ENCODE measurements around the gene SLC9A8. TPM values are rescaled to one million over a fixed set of nuclear protein-coding genes. Genes with fewer than 3 reads are reported as not detected.
"Not testable (repeated sequence)": the region's sequence is repeated elsewhere in the genome, so short reads cannot be mapped to it uniquely, and the experiment has no call there.

SLC9A8 gene
- total and polyA plus RNA-seq, 4 experiments from 2014 or later, result 3.4 to 25.6 (median 16.9) TPM

- Mint-ChIP-seq H3K27ac (no peak overlapping the region), H3K4me1 (peaks cover 0 to 4% (median 2%) of the 10 kb centered on the region in 4 donors), H3K27me3 (no peaks in the 10 kb centered on the region), H3K9me3 (no peaks in the 10 kb centered on the region), H3K4me3 (no peak overlapping the region), H3K36me3 (peaks cover 37 to 71% of the 10 kb centered on the region in 2 donors)
- intact Hi-C loops (cut with micrococcal nuclease), result no loop called here
- no peak for DNase-seq
- Histone ChIP-seq H3K4me1 (ENCODE audit: insufficient read depth, low read length) (no peaks in the 10 kb centered on the region), H3K27me3 (ENCODE audit: insufficient read depth, low read length) (no peaks in the 10 kb centered on the region), H3K27ac (ENCODE audit: low read depth, low read length) (no peak overlapping the region), H3K4me3 (ENCODE audit: low read length in 2 of 2) (no peak overlapping the region), H3K9me3 (ENCODE audit: control insufficient read depth in 1 of 2, low read length in 2 of 2) (no peaks in the 10 kb centered on the region), H3K36me3 (ENCODE audit: insufficient read depth, low read length) (peaks cover 32% of the 10 kb centered on the region)
- ChIA-PET POLR2A (ENCODE audit: partially characterized antibody) (no interaction called here), CTCF (ENCODE audit: partially characterized antibody) (interaction anchor here (2.0 kb wide), 1 partner anchor 13 kb away, joined by 7 read pairs; no protein-coding TSS in a partner anchor)
Observed at GRCh38 chr20:49859011-49859410, 46.4 kb downstream of the SLC9A8 start.

- Histone ChIP-seq H3K4me1 (ENCODE audit: insufficient read depth, low read length) (no peaks in the 10 kb centered on the region), H3K27ac (ENCODE audit: low read depth, low read length) (no peak overlapping the region), H3K9me3 (ENCODE audit: control insufficient read depth in 1 of 2, low read length in 2 of 2) (no peaks in the 10 kb centered on the region), H3K36me3 (ENCODE audit: insufficient read depth, low read length) (peaks cover 33% of the 10 kb centered on the region), H3K27me3 (ENCODE audit: insufficient read depth, low read length) (no peaks in the 10 kb centered on the region), H3K4me3 (ENCODE audit: low read length in 2 of 2) (no peak overlapping the region)
- Mint-ChIP-seq H3K9me3 (no peaks in the 10 kb centered on the region), H3K4me1 (peaks cover 0 to 3% (median 0%) of the 10 kb centered on the region in 4 donors), H3K4me3 (no peak overlapping the region), H3K27me3 (no peaks in the 10 kb centered on the region), H3K27ac (peak overlapping the region in 3 of 7 donors; percentile 41 to 80 (median 57)), H3K36me3 (peaks cover 40 to 73% of the 10 kb centered on the region in 2 donors)
- intact Hi-C loops (cut with micrococcal nuclease), result no loop called here
- ChIA-PET POLR2A (ENCODE audit: partially characterized antibody) (no interaction called here), CTCF (ENCODE audit: partially characterized antibody) (interaction anchor here (2.0 kb wide), 1 partner anchor 14 kb away, joined by 7 read pairs; no protein-coding TSS in a partner anchor)
- DNase-seq, result no peak
Observed at GRCh38 chr20:49859807-49860206, 47.2 kb downstream of the SLC9A8 start.

GRCh38 chr20:49861232-49861631 is 48.6 kb downstream of the SLC9A8 start:
- H3K9me3 Mint-ChIP-seq; H3K4me1 Mint-ChIP-seq; POLR2A ChIA-PET (ENCODE audit: partially characterized antibody); H3K4me1 ChIP-seq (ENCODE audit: insufficient read depth, low read length); H3K4me3 ChIP-seq (ENCODE audit: low read length in 2 of 2); H3K4me3 Mint-ChIP-seq; H3K9me3 ChIP-seq (ENCODE audit: control insufficient read depth in 1 of 2, low read length in 2 of 2); H3K27me3 Mint-ChIP-seq; intact Hi-C loops (cut with micrococcal nuclease); H3K27me3 ChIP-seq (ENCODE audit: insufficient read depth, low read length); DNase-seq; H3K27ac ChIP-seq (ENCODE audit: low read depth, low read length): not testable (repeated sequence)
- CTCF ChIA-PET (ENCODE audit: partially characterized antibody), result interaction anchor here (0.6 kb wide), 1 partner anchor 133 kb away, joined by 3 read pairs; no protein-coding TSS in a partner anchor
- H3K36me3 Mint-ChIP-seq, result peaks cover 36 to 77% of the 10 kb centered on the region in 2 donors
- peak overlapping the region in 5 of 7 donors; percentile 30 to 52 (median 48) for H3K27ac Mint-ChIP-seq
- H3K36me3 ChIP-seq (ENCODE audit: insufficient read depth, low read length), result peaks cover 32% of the 10 kb centered on the region

GRCh38 chr20:49862607-49863200 is 50.1 kb downstream of the SLC9A8 start:
- intact Hi-C loops (cut with micrococcal nuclease), result no loop called here
- Histone ChIP-seq H3K4me1 (ENCODE audit: insufficient read depth, low read length) (no peaks in the 10 kb centered on the region), H3K36me3 (ENCODE audit: insufficient read depth, low read length) (peaks cover 33% of the 10 kb centered on the region), H3K4me3 (ENCODE audit: low read length in 2 of 2) (no peak overlapping the region), H3K27ac (ENCODE audit: low read depth, low read length) (no peak overlapping the region), H3K27me3 (ENCODE audit: insufficient read depth, low read length) (no peaks in the 10 kb centered on the region), H3K9me3 (ENCODE audit: control insufficient read depth in 1 of 2, low read length in 2 of 2) (no peaks in the 10 kb centered on the region)
- no peak overlapping the region for H3K4me3 Mint-ChIP-seq
- H3K9me3 Mint-ChIP-seq, result no peaks in the 10 kb centered on the region
- H3K27me3 Mint-ChIP-seq, result no peaks in the 10 kb centered on the region
- POLR2A ChIA-PET (ENCODE audit: partially characterized antibody), result no interaction called here
- H3K4me1 Mint-ChIP-seq, result peaks cover 0 to 1% (median 0%) of the 10 kb centered on the region in 4 donors
- CTCF ChIA-PET (ENCODE audit: partially characterized antibody), result no interaction called here
- no peak for DNase-seq
- peak overlapping the region in 1 of 7 donors; percentile 9 for H3K27ac Mint-ChIP-seq
- H3K36me3 Mint-ChIP-seq, result peaks cover 40 to 82% of the 10 kb centered on the region in 2 donors

GRCh38 chr20:49863666-49864065 is 51.0 kb downstream of the SLC9A8 start:
- intact Hi-C loops (cut with micrococcal nuclease), result no loop called here
- Mint-ChIP-seq H3K4me3 (no peak overlapping the region), H3K36me3 (peaks cover 40 to 83% of the 10 kb centered on the region in 2 donors), H3K9me3 (no peaks in the 10 kb centered on the region), H3K27ac (no peak overlapping the region), H3K27me3 (no peaks in the 10 kb centered on the region), H3K4me1 (peaks cover 0 to 1% (median 0%) of the 10 kb centered on the region in 4 donors)
- H3K9me3 ChIP-seq (ENCODE audit: control insufficient read depth in 1 of 2, low read length in 2 of 2), result no peaks in the 10 kb centered on the region
- H3K27ac ChIP-seq (ENCODE audit: low read depth, low read length), result no peak overlapping the region
- no peak overlapping the region for H3K4me3 ChIP-seq (ENCODE audit: low read length in 2 of 2)
- H3K4me1 ChIP-seq (ENCODE audit: insufficient read depth, low read length), result no peaks in the 10 kb centered on the region
- CTCF ChIA-PET (ENCODE audit: partially characterized antibody), result no interaction called here
- no peaks in the 10 kb centered on the region for H3K27me3 ChIP-seq (ENCODE audit: insufficient read depth, low read length)
- no peak for DNase-seq
- H3K36me3 ChIP-seq (ENCODE audit: insufficient read depth, low read length), result peaks cover 41% of the 10 kb centered on the region
- POLR2A ChIA-PET (ENCODE audit: partially characterized antibody), result no interaction called here

- Mint-ChIP-seq H3K4me1 (no peaks in the 10 kb centered on the region), H3K27me3 (no peaks in the 10 kb centered on the region), H3K36me3 (peaks cover 35 to 80% of the 10 kb centered on the region in 2 donors), H3K9me3 (no peaks in the 10 kb centered on the region), H3K27ac (peak overlapping the region in 2 of 7 donors; percentile 27 to 65), H3K4me3 (no peak overlapping the region)
- no peaks in the 10 kb centered on the region for H3K9me3 ChIP-seq (ENCODE audit: control insufficient read depth in 1 of 2, low read length in 2 of 2)
- peaks cover 37% of the 10 kb centered on the region for H3K36me3 ChIP-seq (ENCODE audit: insufficient read depth, low read length)
- no peak for DNase-seq
- ChIA-PET POLR2A (ENCODE audit: partially characterized antibody) (no interaction called here), CTCF (ENCODE audit: partially characterized antibody) (no interaction called here)
- no peak overlapping the region for H3K27ac ChIP-seq (ENCODE audit: low read depth, low read length)
- intact Hi-C loops (cut with micrococcal nuclease), result no loop called here
- H3K4me3 ChIP-seq (ENCODE audit: low read length in 2 of 2), result no peak overlapping the region
- no peaks in the 10 kb centered on the region for H3K27me3 ChIP-seq (ENCODE audit: insufficient read depth, low read length)
- H3K4me1 ChIP-seq (ENCODE audit: insufficient read depth, low read length), result no peaks in the 10 kb centered on the region
Observed at GRCh38 chr20:49865559-49865958, 52.9 kb downstream of the SLC9A8 start.

GRCh38 chr20:49866051-49866450 is 53.4 kb downstream of the SLC9A8 start:
- Histone ChIP-seq H3K36me3 (ENCODE audit: insufficient read depth, low read length) (peaks cover 37% of the 10 kb centered on the region), H3K9me3 (ENCODE audit: control insufficient read depth in 1 of 2, low read length in 2 of 2) (no peaks in the 10 kb centered on the region), H3K4me1 (ENCODE audit: insufficient read depth, low read length) (no peaks in the 10 kb centered on the region), H3K4me3 (ENCODE audit: low read length in 2 of 2) (no peak overlapping the region), H3K27ac (ENCODE audit: low read depth, low read length) (no peak overlapping the region), H3K27me3 (ENCODE audit: insufficient read depth, low read length) (no peaks in the 10 kb centered on the region)
- Mint-ChIP-seq H3K27me3 (no peaks in the 10 kb centered on the region), H3K4me1 (no peaks in the 10 kb centered on the region), H3K4me3 (no peak overlapping the region), H3K27ac (peak overlapping the region in 1 of 7 donors; percentile 53), H3K36me3 (peaks cover 30 to 79% of the 10 kb centered on the region in 2 donors), H3K9me3 (no peaks in the 10 kb centered on the region)
- CTCF ChIA-PET (ENCODE audit: partially characterized antibody), result no interaction called here
- no peak for DNase-seq
- intact Hi-C loops (cut with micrococcal nuclease), result no loop called here
- POLR2A ChIA-PET (ENCODE audit: partially characterized antibody), result no interaction called here
